GM10847 (cell line): ENCODE results near the gene SULT2B1.

Experiments used
- POLR2A ChIP-seq: IDR thresholded peaks from 2 replicates; pipeline ENCODE4 v1.6.1; 2011; ENCODE audit not compliant: insufficient read length; ENCODE audit errors: extremely low read depth

The SULT2B1 gene

DNA sequence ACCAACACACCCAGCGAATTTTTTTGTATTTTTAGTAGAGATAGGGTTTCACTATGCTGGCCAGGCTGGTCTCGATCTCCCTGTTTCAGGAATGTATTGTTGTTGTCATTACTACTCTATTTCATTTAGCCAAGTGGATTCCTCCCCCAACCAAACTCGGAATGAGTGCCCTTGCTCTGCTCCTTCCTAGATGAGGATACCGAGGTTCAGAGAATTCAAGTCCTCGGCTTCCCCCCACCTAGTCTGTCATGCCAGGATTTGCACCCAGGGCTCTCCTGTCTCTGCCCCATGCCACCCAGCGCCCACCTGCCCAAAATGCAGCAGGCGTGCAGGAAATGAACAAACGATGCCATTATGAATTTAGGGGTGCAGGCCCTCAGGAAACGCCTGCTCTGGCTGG is 51.0 kb downstream of the SULT2B1 start:
- TF ChIP-seq POLR2A: no peak

DNA sequence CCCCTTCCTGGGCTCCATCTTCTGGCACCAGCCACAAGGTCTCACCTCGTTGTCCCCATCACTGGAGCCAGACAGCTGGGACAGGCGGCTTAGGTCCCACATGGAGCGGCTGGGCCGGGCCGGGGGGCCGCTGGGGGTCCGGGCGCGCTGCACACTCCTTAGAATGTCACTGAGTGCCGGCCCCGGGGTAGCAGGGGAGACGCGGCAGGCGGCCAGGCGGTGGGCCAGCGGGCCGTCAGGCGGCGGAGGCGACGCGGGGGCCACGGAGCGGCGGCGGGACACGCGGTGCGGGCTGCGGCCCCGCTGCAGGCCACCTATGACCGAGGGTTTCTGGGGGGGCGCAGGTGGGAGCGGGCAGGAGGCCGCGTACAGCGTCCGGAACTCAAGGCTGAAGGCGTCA is 51.5 kb downstream of the SULT2B1 start:
- TF ChIP-seq POLR2A: no peak

GRCh38 chr19:48603850-48604249 is 51.9 kb downstream of the SULT2B1 start:
- TF ChIP-seq POLR2A: no peak

- no peak for TF ChIP-seq POLR2A
Measured at GRCh38 chr19:48606463-48607358, 54.7 kb downstream of the SULT2B1 start, which contains the start of gene SPACA4. Gene SPACA4 (plus strand): TSS chr19:48606742. CDS start chr19:48606979, 237 bp downstream.

DNA sequence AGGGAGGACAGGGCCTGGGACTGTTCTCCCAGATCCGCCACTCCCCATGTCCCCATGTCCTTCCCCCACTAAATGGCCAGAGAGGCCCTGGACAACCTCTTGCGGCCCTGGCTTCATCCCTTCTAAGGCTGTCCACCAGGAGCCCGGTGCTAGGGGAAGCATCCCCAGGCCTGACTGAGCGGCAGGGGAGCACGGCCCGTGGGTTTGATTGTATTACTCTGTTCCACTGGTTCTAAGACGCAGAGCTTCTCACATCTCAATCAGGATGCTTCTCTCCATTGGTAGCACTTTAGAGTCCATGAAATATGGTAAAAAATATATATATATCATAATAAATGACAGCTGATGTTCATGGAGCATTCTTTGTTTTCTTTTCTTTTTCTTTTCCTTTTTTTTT is 55.4 kb downstream of the SULT2B1 start:
- TF ChIP-seq POLR2A: no peak

GRCh38 chr19:48608798-48609263 is 56.9 kb downstream of the SULT2B1 start:
- no peak for TF ChIP-seq POLR2A

DNA sequence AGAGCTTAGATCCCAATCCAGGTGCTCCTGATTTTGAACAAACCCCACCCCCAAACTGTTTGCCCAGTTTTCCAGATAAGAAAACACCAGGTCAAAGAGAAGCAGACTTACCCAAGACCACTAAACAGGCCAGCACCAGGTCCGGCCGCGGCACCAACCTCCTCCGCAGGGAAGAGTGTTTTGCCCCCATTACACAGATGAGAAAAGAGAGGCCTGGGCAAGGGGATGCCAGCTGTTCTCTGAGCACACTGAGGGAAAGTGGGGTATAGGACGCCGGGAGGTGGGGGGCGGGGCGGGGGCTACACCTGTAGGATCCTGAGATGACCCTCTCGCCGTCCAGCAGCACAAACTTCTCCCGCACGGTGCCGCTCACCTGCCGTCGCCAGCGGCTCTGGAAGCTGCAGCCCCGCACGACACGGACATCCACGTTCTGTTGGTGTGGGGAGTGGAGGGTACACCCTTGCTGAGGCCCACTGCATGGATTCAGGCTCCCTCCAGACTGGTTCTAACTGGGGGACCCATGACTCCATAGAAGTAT is 57.7 kb downstream of the SULT2B1 start:
- no peak for TF ChIP-seq POLR2A

DNA sequence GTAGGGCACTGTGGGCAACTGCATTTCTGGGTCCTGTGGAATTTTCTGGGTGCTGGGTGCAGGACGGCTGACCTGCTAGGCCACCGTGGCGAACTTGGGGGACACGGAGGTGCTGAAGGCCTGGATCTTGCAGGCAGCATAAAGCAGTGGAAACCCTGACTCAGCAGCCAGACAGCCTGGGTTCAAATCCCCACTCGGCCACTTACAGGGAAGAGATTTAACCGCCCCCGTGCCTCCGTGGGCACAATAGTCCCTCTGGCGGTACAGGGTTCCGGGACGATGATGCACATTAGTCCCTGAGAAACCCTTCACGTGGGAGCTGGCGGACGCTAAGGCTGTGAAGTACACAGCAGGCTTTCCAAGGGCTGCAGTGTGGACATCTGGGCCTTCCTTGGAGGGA is 59.9 kb downstream of the SULT2B1 start:
- no peak for TF ChIP-seq POLR2A

DNA sequence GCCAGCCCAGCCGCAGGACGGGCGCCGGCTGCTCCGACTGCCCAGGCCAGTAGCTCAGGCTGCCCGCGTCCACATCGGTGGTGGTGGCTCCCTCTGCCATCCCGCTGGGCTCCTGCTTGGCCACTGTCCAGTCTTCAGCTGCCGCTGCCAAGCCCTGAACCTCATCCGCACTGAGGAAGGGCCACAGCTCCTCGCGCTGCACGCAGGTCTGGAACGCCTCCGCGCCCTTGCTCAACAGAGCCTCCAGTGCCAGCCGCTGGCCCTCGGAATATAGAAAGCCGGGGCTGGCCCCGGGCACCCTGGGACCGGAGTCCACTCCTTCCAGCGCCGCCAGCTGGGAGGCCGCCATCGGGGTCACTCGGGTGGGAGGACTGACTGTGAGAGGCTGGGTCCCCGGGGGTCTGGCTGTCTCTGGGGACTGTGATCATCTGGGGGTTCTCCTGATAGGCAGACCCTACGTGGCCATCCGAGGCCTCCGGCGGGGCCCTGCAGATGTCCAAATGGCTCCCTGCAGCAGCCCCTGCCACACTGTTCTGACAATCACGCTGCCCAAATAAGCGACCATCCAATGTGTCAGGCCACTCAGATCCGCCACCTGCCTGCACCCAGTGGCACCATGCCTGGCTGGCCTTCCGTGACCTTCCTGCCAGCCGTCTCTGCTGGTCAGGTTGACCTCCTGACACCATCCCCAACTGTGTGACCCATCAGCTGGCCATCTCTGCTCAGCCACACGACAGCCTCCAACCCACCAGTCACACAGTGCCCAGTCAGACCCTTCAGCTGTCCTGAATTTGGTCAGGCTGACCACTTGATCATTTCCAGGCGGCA is 61.3 kb downstream of the SULT2B1 start:
- no peak for TF ChIP-seq POLR2A

- peak; percentile 4 for TF ChIP-seq POLR2A
Measured at GRCh38 chr19:48613852-48614435, 62.0 kb downstream of the SULT2B1 start.

DNA sequence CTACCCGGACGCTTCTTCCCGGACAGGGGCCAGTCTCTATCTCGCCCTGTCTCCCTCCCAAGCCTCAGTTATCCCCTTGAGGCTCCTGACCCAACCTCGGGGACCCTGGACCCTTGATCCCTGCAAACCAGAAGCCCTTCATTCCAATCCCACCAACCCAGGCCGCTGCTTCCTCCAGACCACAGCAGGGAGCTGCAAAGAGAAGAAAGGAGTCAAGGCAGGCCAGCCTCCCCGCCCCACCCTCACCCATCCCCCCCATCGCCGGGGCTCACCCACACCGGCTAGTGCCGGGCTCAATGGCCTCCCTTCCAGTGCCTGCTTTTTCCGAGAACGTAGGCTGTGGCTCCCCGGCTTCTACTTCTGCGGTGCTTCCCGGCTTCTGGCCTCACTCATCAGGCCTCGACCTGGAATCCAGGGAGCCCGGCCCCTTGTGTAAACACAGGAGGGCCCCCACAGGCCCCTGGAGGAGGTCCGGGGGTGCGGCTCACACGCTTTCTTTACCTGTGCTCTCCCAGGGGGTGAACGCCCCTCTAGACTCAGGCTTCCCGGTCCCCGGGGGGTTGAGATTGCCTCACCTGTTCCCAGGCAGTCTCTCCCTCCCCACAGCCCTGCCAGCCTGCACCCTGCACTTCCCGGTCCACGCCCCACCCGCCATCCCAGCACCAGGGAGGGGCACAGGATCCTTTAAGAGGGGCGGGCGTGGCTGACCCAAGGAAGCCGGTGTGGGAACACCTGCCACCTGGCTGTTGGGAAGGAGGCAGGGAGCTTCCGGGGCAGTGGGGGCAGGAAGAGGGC is 62.7 kb downstream of the SULT2B1 start, which contains the start of gene FAM83E:
Gene FAM83E, minus strand, starts transcription at position 641 of the 795 bp plus-strand sequence. CDS start 1,704 bp downstream, outside the sequence.
- peak; percentile 21 for TF ChIP-seq POLR2A

GRCh38 chr19:48615231-48616040 is 63.5 kb downstream of the SULT2B1 start:
- TF ChIP-seq POLR2A: no peak

DNA sequence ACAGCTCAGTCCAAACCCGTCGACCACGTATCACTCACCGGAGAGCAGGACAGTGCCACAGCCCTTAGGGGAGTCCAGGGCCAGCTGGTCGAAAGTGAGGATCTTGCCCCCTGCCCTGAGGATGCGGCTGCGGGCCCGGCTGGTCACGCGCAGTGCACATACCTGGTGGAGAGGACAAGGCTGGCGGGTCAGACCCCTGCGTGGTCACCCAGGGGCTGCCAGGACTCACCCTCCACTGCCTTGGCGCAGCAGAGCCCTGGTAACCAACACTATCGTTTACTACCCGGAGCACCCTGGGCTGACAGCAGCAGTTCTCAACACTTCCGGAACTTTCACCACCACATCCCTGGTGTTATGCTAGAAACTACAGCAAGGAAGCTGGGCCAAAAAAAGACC is 64.1 kb downstream of the SULT2B1 start:
- TF ChIP-seq POLR2A: no peak
